ENCODE data around the gene MEGF6.

DNA sequence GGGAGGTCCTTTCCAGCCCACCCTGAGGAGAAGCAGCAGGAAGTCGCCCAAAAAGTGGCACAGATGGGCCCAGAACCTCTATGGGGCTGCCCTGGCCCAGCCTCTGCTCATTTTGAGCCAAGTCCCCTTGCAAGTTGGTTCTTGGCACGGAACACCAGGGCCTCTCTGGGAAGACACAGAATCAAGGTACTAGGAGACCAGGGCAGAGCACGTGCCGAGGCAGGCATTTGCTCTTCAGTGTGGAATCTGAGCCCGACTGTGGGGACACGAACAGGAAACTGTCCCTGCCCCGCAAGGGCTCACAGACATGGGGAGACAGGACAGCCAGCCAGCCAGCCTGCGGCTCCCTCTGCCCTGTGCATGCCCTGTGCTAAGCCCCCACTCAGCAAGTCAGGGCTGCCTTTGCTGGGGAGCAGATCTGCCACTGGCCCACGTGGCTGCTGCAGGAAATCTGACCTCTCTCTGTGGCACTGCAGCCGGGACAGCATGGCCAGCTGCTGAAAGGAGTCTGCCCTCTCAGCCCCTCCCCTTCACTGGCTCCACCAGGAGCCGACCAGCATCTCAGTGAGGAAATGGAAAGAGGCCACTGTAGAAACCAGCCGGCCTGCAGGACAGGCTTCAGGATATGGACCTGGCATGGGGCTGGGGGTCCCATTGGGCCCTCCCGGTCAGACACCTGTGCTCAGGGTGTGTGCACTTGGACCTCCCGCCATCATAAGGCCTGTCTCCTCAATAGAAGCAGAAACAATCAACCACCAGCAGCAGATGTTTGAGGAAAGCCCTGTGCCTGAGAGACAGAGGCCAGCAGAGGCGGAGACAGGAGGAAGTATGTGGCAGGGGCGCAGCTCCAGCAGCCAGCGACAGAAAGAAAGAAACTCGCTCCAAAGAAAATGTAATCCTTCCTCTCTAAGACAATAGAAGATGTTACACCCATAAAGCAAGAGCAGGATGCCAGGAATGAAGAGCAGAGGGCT, 153.1 kb downstream of the MEGF6 start:
- TF ChIP-seq, protein P1, sequence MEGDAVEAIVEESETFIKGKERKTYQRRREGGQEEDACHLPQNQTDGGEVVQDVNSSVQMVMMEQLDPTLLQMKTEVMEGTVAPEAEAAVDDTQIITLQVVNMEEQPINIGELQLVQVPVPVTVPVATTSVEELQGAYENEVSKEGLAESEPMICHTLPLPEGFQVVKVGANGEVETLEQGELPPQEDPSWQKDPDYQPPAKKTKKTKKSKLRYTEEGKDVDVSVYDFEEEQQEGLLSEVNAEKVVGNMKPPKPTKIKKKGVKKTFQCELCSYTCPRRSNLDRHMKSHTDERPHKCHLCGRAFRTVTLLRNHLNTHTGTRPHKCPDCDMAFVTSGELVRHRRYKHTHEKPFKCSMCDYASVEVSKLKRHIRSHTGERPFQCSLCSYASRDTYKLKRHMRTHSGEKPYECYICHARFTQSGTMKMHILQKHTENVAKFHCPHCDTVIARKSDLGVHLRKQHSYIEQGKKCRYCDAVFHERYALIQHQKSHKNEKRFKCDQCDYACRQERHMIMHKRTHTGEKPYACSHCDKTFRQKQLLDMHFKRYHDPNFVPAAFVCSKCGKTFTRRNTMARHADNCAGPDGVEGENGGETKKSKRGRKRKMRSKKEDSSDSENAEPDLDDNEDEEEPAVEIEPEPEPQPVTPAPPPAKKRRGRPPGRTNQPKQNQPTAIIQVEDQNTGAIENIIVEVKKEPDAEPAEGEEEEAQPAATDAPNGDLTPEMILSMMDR (IDR thresholded peaks at IDR 0.05; ENCODE audit: extremely low read depth in 1 of 2, insufficient read depth in 1 of 2, low read depth in 1 of 2, low read length in 2 of 2): no peak
- TF ChIP-seq POLR2A (IDR thresholded peaks at IDR 0.05; ENCODE audit: low read depth, low read length) (no peak), POLR2AphosphoS5 (IDR thresholded peaks at IDR 0.05; ENCODE audit: insufficient read depth, low read depth, low read length) (no peak), EZH2 (IDR thresholded peaks at IDR 0.05; ENCODE audit: borderline replicate concordance, low read depth, low read length, severe bottlenecking) (no peak)
- TF ChIP-seq, protein P2, sequence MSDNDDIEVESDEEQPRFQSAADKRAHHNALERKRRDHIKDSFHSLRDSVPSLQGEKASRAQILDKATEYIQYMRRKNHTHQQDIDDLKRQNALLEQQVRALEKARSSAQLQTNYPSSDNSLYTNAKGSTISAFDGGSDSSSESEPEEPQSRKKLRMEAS (IDR thresholded peaks at IDR 0.05; ENCODE audit: insufficient read depth, insufficient read length): no peak

All from endothelial cell of umbilical vein (primary cell).